HG03135 (cell line): ENCODE data around the gene CIITA.
A peak's percentile ranks its signal among the peaks of the same experiment; 100 is the strongest.
"Not testable (repeated sequence)": the region's sequence is repeated elsewhere in the genome, so short reads cannot be mapped to it uniquely, and the experiment has no call there.

Experiments
- ATAC-seq: cut with Tn5 transposase; IDR thresholded peaks from one replicate; pipeline ENCODE4 v1.9.1; 2021; ENCODE audit warnings: mild to moderate bottlenecking, moderate library complexity; ENCODE audit not compliant: unreplicated experiment

Gene CIITA

GRCh38 chr16:10916534-10916933, 39.5 kb downstream of the CIITA start:
- ATAC-seq = no peak

- ATAC-seq = peak; percentile 52
Observed at GRCh38 chr16:10918294-10919002, 41.4 kb downstream of the CIITA start.

GRCh38 chr16:10919003-10919351, 42.0 kb downstream of the CIITA start:
- ATAC-seq = no peak

GRCh38 chr16:10920726-10921427, 43.9 kb downstream of the CIITA start:
- no peak for ATAC-seq

GRCh38 chr16:10921536-10922327, 44.7 kb downstream of the CIITA start:
- ATAC-seq = no peak

- ATAC-seq = no peak
Observed at GRCh38 chr16:10922328-10923145, 45.5 kb downstream of the CIITA start.

- ATAC-seq = no peak
Observed at GRCh38 chr16:10923146-10923649, 46.2 kb downstream of the CIITA start.

GRCh38 chr16:10923650-10924214, 46.7 kb downstream of the CIITA start:
- no peak for ATAC-seq

- not testable (repeated sequence) for ATAC-seq
Observed at GRCh38 chr16:10925285-10925684, 48.3 kb downstream of the CIITA start.

GRCh38 chr16:10926094-10926493, 49.1 kb downstream of the CIITA start:
- ATAC-seq = no peak

- ATAC-seq = no peak
Observed at GRCh38 chr16:10926867-10927266, 49.9 kb downstream of the CIITA start.

GRCh38 chr16:10927497-10928112, 50.6 kb downstream of the CIITA start:
- no peak for ATAC-seq

GRCh38 chr16:10929097-10929496, 52.1 kb downstream of the CIITA start:
- not testable (repeated sequence) for ATAC-seq

GRCh38 chr16:10929853-10930754, 53.1 kb downstream of the CIITA start:
- ATAC-seq = no peak

GRCh38 chr16:10930755-10931093, 53.7 kb downstream of the CIITA start:
- no peak for ATAC-seq

- no peak for ATAC-seq
Observed at GRCh38 chr16:10931134-10931533, 54.1 kb downstream of the CIITA start.

GRCh38 chr16:10931977-10932632, 55.1 kb downstream of the CIITA start:
- ATAC-seq = no peak

- no peak for ATAC-seq
Observed at GRCh38 chr16:10932959-10933710, 56.1 kb downstream of the CIITA start.
